PC-3 (cell line): ENCODE data around the gene PHETA1. TPM values are rescaled to one million over a fixed set of nuclear protein-coding genes. Genes with fewer than 3 reads are reported as not detected.

ENCODE experiments used
- ATAC-seq: fragments of 200-7000 bp; cut with Tn5 transposase; 2 replicates; pipeline ENCODE4 v1.9.1; 2020; ENCODE audit warnings: mild to moderate bottlenecking, moderate library complexity
- BruUV-seq: library from RNA; stranded (reverse); fragments of 400-500 nt; replicated peaks from 2 replicates; lab custom pipeline; 2021; lab: Mats Ljungman, UMichigan
- CTCF ChIA-PET: fragments of 300-600 bp; sonication (Branson Sonifier 250); formaldehyde crosslinking; loops from one replicate; lab custom pipeline; 2022; ENCODE audit warnings: antibody characterized with exemption; lab: Charles Lee
- POLR2A ChIA-PET: fragments of 300-600 bp; sonication (Branson Sonifier 250); formaldehyde crosslinking; loops from one replicate; lab custom pipeline; 2022; ENCODE audit warnings: antibody characterized with exemption; ENCODE audit not compliant: unreplicated experiment; lab: Charles Lee
- DNase-seq: peaks from one replicate; pipeline ENCODE4 v3.0.0-alpha.2; 2015
- H2AFZ ChIP-seq: fragments of 300-600 bp; sonication (generic); 2 replicates; pipeline ENCODE4 v1.6.0; 2016; ENCODE audit warnings: antibody characterized with exemption, low read length
- H3F3A ChIP-seq: fragments of 300-600 bp; sonication (generic); one replicate; pipeline ENCODE4 v1.6.0; 2017; ENCODE audit warnings: antibody characterized with exemption, low read length, control low read depth, mild to moderate bottlenecking; ENCODE audit not compliant: unreplicated experiment
- H3K27ac ChIP-seq: fragments of 300-600 bp; sonication (generic); 2 replicates; pipeline ENCODE4 v1.5.1; 2016; ENCODE audit warnings: mild to moderate bottlenecking, low read length
- H3K27me3 ChIP-seq: fragments of 300-600 bp; sonication (generic); 2 replicates; pipeline ENCODE4 v1.6.1; 2016; ENCODE audit warnings: low read length, mixed read lengths
- H3K36me3 ChIP-seq: fragments of 300-600 bp; sonication (generic); 2 replicates; pipeline ENCODE4 v1.6.1; 2016; ENCODE audit warnings: low read depth, mixed run types, low read length, mixed read lengths
- H3K4me1 ChIP-seq: fragments of 300-600 bp; sonication (generic); 2 replicates; pipeline ENCODE4 v1.5.1; 2016; ENCODE audit warnings: low read length; ENCODE audit not compliant: insufficient read depth
- H3K4me2 ChIP-seq: fragments of 300-600 bp; sonication (generic); 2 replicates; pipeline ENCODE4 v1.6.0; 2016; ENCODE audit warnings: low read length
- H3K4me3 ChIP-seq: fragments of 300-600 bp; sonication (generic); 2 replicates; pipeline ENCODE4 v1.5.1; 2016; ENCODE audit warnings: mild to moderate bottlenecking, low read length, mixed read lengths
- H3K79me2 ChIP-seq: fragments of 300-600 bp; sonication (generic); 2 replicates; pipeline ENCODE4 v1.6.1; 2017; ENCODE audit warnings: low read length, mixed read lengths
- H3K9ac ChIP-seq: fragments of 300-600 bp; sonication (generic); 2 replicates; pipeline ENCODE4 v1.6.0; 2016; ENCODE audit warnings: mild to moderate bottlenecking, low read length
- H3K9me2 ChIP-seq: fragments of 300-600 bp; sonication (generic); replicated peaks from 2 replicates; pipeline ENCODE4 v1.6.1; 2016; ENCODE audit warnings: mixed run types, low read length, mixed read lengths
- H3K9me3 ChIP-seq: fragments of 300-600 bp; sonication (generic); 2 replicates; pipeline ENCODE4 v1.6.1; 2016; ENCODE audit warnings: low read length, mixed read lengths
- H4K20me1 ChIP-seq: fragments of 300-600 bp; sonication (generic); 2 replicates; pipeline ENCODE4 v1.6.1; 2016; ENCODE audit warnings: low read length, mixed read lengths
- CTCF ChIP-seq: fragments of 300-600 bp; sonication (generic); conservative IDR thresholded peaks from 2 replicates; pipeline ENCODE4 v1.5.1; 2017; ENCODE audit warnings: antibody characterized with exemption, low read depth, mild to moderate bottlenecking, low read length
- EZH2 ChIP-seq: fragments of 300-600 bp; sonication (generic); IDR thresholded peaks from one replicate; pipeline ENCODE4 v1.6.1; 2017; ENCODE audit warnings: antibody characterized with exemption, mild to moderate bottlenecking, low read length; ENCODE audit not compliant: unreplicated experiment
- EZH2phosphoT487 ChIP-seq: fragments of 300-600 bp; sonication (generic); IDR thresholded peaks from 2 replicates; pipeline ENCODE4 v1.6.1; 2018; ENCODE audit warnings: mild to moderate bottlenecking, antibody characterized with exemption, low read length, borderline replicate concordance
- intact Hi-C: fragments of 100-400 bp; cut with micrococcal nuclease; formaldehyde crosslinking; loops from 2 replicates; pipeline ENCODE4 v1.9.0; 2023
- total RNA-seq: library from RNA; depleted of rRNA; stranded (reverse); fragments of >200 nt; gene quantifications from 2 replicates; pipeline ENCODE4 v1.2.3, GENCODE V29; 2014

Gene PHETA1
- total RNA-seq, 1 experiment from 2014 or later: 18.6 TPM

GRCh38 chr12:111369496-111370220 lies 763 bp upstream of the PHETA1 start:
- H3K9me2 ChIP-seq: no peaks in the 10 kb centered on the region
- no TSS peak for BruUV-seq
- ChIA-PET CTCF (no interaction called here), POLR2A (no interaction called here)
- no peak overlapping the region for H3K27ac ChIP-seq
- no peaks in the 10 kb centered on the region for H3K9me3 ChIP-seq
- DNase-seq: peak; percentile 20
- H3K9ac ChIP-seq: peak overlapping the region; percentile 71; the same call in 1 of the 2 replicates
- no peak for ATAC-seq
- 0 out of 2 replicates have a peak, but pooled peaks cover 2% of the 10 kb centered on the region for H3K36me3 ChIP-seq
- peak overlapping the region; percentile 94 for H2AFZ ChIP-seq
- H3K4me2 ChIP-seq: peak overlapping the region; percentile 99
- H3K79me2 ChIP-seq: peaks cover 10% of the 10 kb centered on the region; the same call in 1 of the 2 replicates
- TF ChIP-seq EZH2 (no peak), EZH2phosphoT487 (no peak), CTCF (no peak)
- H4K20me1 ChIP-seq: no peaks in the 10 kb centered on the region
- intact Hi-C loops: loop anchor here (1.0 kb wide), 1 partner anchor 38 kb away; no protein-coding TSS in a partner anchor
- H3K4me1 ChIP-seq: peaks cover 12% of the 10 kb centered on the region
- no peaks in the 10 kb centered on the region for H3F3A ChIP-seq
- no peaks in the 10 kb centered on the region for H3K27me3 ChIP-seq
- H3K4me3 ChIP-seq: peak overlapping the region; percentile 81

- Histone ChIP-seq H3K9ac (peak overlapping the region; percentile 71), H3K4me1 (peaks cover 12% of the 10 kb centered on the region), H3K9me3 (no peaks in the 10 kb centered on the region), H3K36me3 (0 out of 2 replicates have a peak, but pooled peaks cover 2% of the 10 kb centered on the region), H4K20me1 (no peaks in the 10 kb centered on the region), H3F3A (no peaks in the 10 kb centered on the region), H3K4me2 (peak overlapping the region; percentile 99), H3K27me3 (no peaks in the 10 kb centered on the region), H3K4me3 (peak overlapping the region; percentile 81), H3K9me2 (no peaks in the 10 kb centered on the region), H2AFZ (peak overlapping the region; percentile 94), H3K79me2 (peaks cover 10% of the 10 kb centered on the region; the same call in 1 of the 2 replicates), H3K27ac (no peak overlapping the region)
- no peak for TF ChIP-seq EZH2
- no peak for TF ChIP-seq CTCF
- TF ChIP-seq EZH2phosphoT487: no peak
- ChIA-PET CTCF (interaction anchor here (0.6 kb wide), 1 partner anchor 69 kb away, joined by 3 read pairs; no protein-coding TSS in a partner anchor), POLR2A (no interaction called here)
- peak; percentile 13 for ATAC-seq
- no peak for DNase-seq
- intact Hi-C loops: no loop called here
- no TSS peak for BruUV-seq
Observed at GRCh38 chr12:111368291-111368787, 556 bp downstream of the PHETA1 start.
